Stimulated activated CD8-positive, alpha-beta memory T cell treated with anti-CD3 and anti-CD28 coated beads, Interleukin-12 subunit alpha, Interleukin-12 subunit beta, amount 100 ng/mL, for 24 hours (primary cell): ENCODE results near the gene TARP.

Source experiments
- DNase-seq: peaks from one replicate; pipeline ENCODE4 v3.0.0-alpha.2; 2020; ENCODE audit errors: extremely low read depth

Gene TARP

GRCh38 chr7:38273286-38273995 is at the start of gene TARP:
TARP (minus strand) TSS chr7:38273636.
- DNase-seq: no peak

GRCh38 chr7:38323156-38323555 is 49.7 kb upstream of the TARP start:
- DNase-seq: no peak

- no peak for DNase-seq
These were observed 49.0 kb upstream of the TARP start for GRCh38 chr7:38322461-38322860.

- DNase-seq: no peak
These were observed 48.5 kb upstream of the TARP start for GRCh38 chr7:38321967-38322366.

- DNase-seq: no peak
These were observed 48.1 kb upstream of the TARP start for GRCh38 chr7:38321515-38321944.

GRCh38 chr7:38321050-38321449 is 47.6 kb upstream of the TARP start:
- DNase-seq: no peak

- no peak for DNase-seq
These were observed 46.4 kb upstream of the TARP start for GRCh38 chr7:38319873-38320272.

GRCh38 chr7:38318803-38319416 is 45.5 kb upstream of the TARP start:
- no peak for DNase-seq

- no peak for DNase-seq
These were observed 44.8 kb upstream of the TARP start for GRCh38 chr7:38318241-38318640.

- no peak for DNase-seq
These were observed 44.1 kb upstream of the TARP start for GRCh38 chr7:38317515-38317914.

GRCh38 chr7:38316733-38317360 is 43.4 kb upstream of the TARP start:
- no peak for DNase-seq

GRCh38 chr7:38315410-38315809 is 42.0 kb upstream of the TARP start:
- no peak for DNase-seq

- no peak for DNase-seq
These were observed 39.4 kb upstream of the TARP start for GRCh38 chr7:38312821-38313220.

- DNase-seq: no peak
These were observed 38.0 kb upstream of the TARP start for GRCh38 chr7:38311329-38311937.

GRCh38 chr7:38310591-38311101 is 37.2 kb upstream of the TARP start:
- no peak for DNase-seq

- DNase-seq: no peak
These were observed 36.1 kb upstream of the TARP start for GRCh38 chr7:38309555-38309954.

- DNase-seq: no peak
These were observed 34.7 kb upstream of the TARP start for GRCh38 chr7:38308140-38308539.

GRCh38 chr7:38307640-38308039 is 34.2 kb upstream of the TARP start:
- DNase-seq: no peak

- DNase-seq: no peak
These were observed 33.5 kb upstream of the TARP start for GRCh38 chr7:38306914-38307313.

- DNase-seq: no peak
These were observed 32.7 kb upstream of the TARP start for GRCh38 chr7:38306171-38306570.

- no peak for DNase-seq
These were observed 30.4 kb upstream of the TARP start for GRCh38 chr7:38303866-38304265.

GRCh38 chr7:38300175-38300574 is 26.7 kb upstream of the TARP start:
- DNase-seq: no peak
